Measurements from ENCODE around the gene RAB34.

GRCh38 chr17:28743243-28744103 is 25.8 kb upstream of the RAB34 start, which contains the start of gene TRAF4:
- TF ChIP-seq CTCF (IDR thresholded peaks at IDR 0.05; ENCODE audit: low read depth, low read length, poor library complexity, severe bottlenecking) (no peak), EZH2phosphoT487 (IDR thresholded peaks at IDR 0.05; ENCODE audit: borderline replicate concordance, low read length) (no peak)
